ENCODE results near the gene NELL2. TPM values are rescaled to one million over a fixed set of nuclear protein-coding genes. Genes with fewer than 3 reads are reported as not detected.

Gene NELL2
- total and polyA plus RNA-seq, 2 donors, result 4.5 to 8.4 TPM

GRCh38 chr12:44519931-44520330, 356.2 kb downstream of the NELL2 start:
- Histone ChIP-seq H3K4me1 (ENCODE audit: control insufficient read depth in 2 of 2, insufficient read depth in 2 of 2, low read length in 2 of 2) (no peaks in the 10 kb centered on the region), H3K27me3 (ENCODE audit: control insufficient read depth in 2 of 2, insufficient read depth in 1 of 2, low read length in 1 of 2) (no peaks in the 10 kb centered on the region), H3K27ac (ENCODE audit: low read depth in 1 of 2, low read length in 1 of 2) (no peak overlapping the region), H3K36me3 (ENCODE audit: control insufficient read depth in 2 of 2, insufficient read depth in 2 of 2, low read length in 1 of 2) (no peaks in the 10 kb centered on the region), H3K4me3 (ENCODE audit: low read length in 2 of 2) (no peak overlapping the region), H3K9me3 (ENCODE audit: control insufficient read depth in 2 of 2, insufficient read depth in 1 of 2, low read length in 1 of 2) (no peaks in the 10 kb centered on the region)
- DNase-seq (ENCODE audit: low read depth in 6 of 9, low spot score in 9 of 9), result no peak
- whole genome bisulfite sequencing, result 97% methylated on average over 6 of the region's 6 CpGs

- no peaks in the 10 kb centered on the region for H3K4me1 ChIP-seq (ENCODE audit: control insufficient read depth in 2 of 2, insufficient read depth in 2 of 2, low read length in 2 of 2)
- no peaks in the 10 kb centered on the region for H3K9me3 ChIP-seq (ENCODE audit: control insufficient read depth in 2 of 2, insufficient read depth in 1 of 2, low read length in 1 of 2)
- no peaks in the 10 kb centered on the region for H3K27me3 ChIP-seq (ENCODE audit: control insufficient read depth in 2 of 2, insufficient read depth in 1 of 2, low read length in 1 of 2)
- DNase-seq (ENCODE audit: low read depth in 6 of 9, low spot score in 9 of 9), result no peak
- H3K4me3 ChIP-seq (ENCODE audit: low read length in 2 of 2), result no peak overlapping the region
- no peak overlapping the region for H3K27ac ChIP-seq (ENCODE audit: low read depth in 1 of 2, low read length in 1 of 2)
- H3K36me3 ChIP-seq (ENCODE audit: control insufficient read depth in 2 of 2, insufficient read depth in 2 of 2, low read length in 1 of 2), result no peaks in the 10 kb centered on the region
Observed at GRCh38 chr12:44511289-44511688, 364.8 kb downstream of the NELL2 start.

- Histone ChIP-seq H3K27ac (ENCODE audit: low read depth in 1 of 2, low read length in 1 of 2) (no peak overlapping the region), H3K36me3 (ENCODE audit: control insufficient read depth in 2 of 2, insufficient read depth in 2 of 2, low read length in 1 of 2) (no peaks in the 10 kb centered on the region), H3K9me3 (ENCODE audit: control insufficient read depth in 2 of 2, insufficient read depth in 1 of 2, low read length in 1 of 2) (no peaks in the 10 kb centered on the region), H3K4me3 (ENCODE audit: low read length in 2 of 2) (no peak overlapping the region), H3K27me3 (ENCODE audit: control insufficient read depth in 2 of 2, insufficient read depth in 1 of 2, low read length in 1 of 2) (no peaks in the 10 kb centered on the region), H3K4me1 (ENCODE audit: control insufficient read depth in 2 of 2, insufficient read depth in 2 of 2, low read length in 2 of 2) (no peaks in the 10 kb centered on the region)
- WGBS, result 87% methylated on average over 2 of the region's 2 CpGs
- no peak for DNase-seq (ENCODE audit: low read depth in 6 of 9, low spot score in 9 of 9)
Observed at GRCh38 chr12:44510510-44510909, 365.6 kb downstream of the NELL2 start.

- H3K4me3 ChIP-seq (ENCODE audit: low read length in 2 of 2), result no peak overlapping the region
- H3K36me3 ChIP-seq (ENCODE audit: control insufficient read depth in 2 of 2, insufficient read depth in 2 of 2, low read length in 1 of 2), result no peaks in the 10 kb centered on the region
- no peaks in the 10 kb centered on the region for H3K4me1 ChIP-seq (ENCODE audit: control insufficient read depth in 2 of 2, insufficient read depth in 2 of 2, low read length in 2 of 2)
- no peak overlapping the region for H3K27ac ChIP-seq (ENCODE audit: low read depth in 1 of 2, low read length in 1 of 2)
- 89% methylated on average over 4 of the region's 4 CpGs for WGBS
- no peaks in the 10 kb centered on the region for H3K27me3 ChIP-seq (ENCODE audit: control insufficient read depth in 2 of 2, insufficient read depth in 1 of 2, low read length in 1 of 2)
- no peak for DNase-seq (ENCODE audit: low read depth in 6 of 9, low spot score in 9 of 9)
- no peaks in the 10 kb centered on the region for H3K9me3 ChIP-seq (ENCODE audit: control insufficient read depth in 2 of 2, insufficient read depth in 1 of 2, low read length in 1 of 2)
Observed at GRCh38 chr12:44510076-44510475, 366.0 kb downstream of the NELL2 start.

GRCh38 chr12:44509471-44509870, 366.6 kb downstream of the NELL2 start:
- Histone ChIP-seq H3K27me3 (ENCODE audit: control insufficient read depth in 2 of 2, insufficient read depth in 1 of 2, low read length in 1 of 2) (no peaks in the 10 kb centered on the region), H3K27ac (ENCODE audit: low read depth in 1 of 2, low read length in 1 of 2) (no peak overlapping the region), H3K36me3 (ENCODE audit: control insufficient read depth in 2 of 2, insufficient read depth in 2 of 2, low read length in 1 of 2) (no peaks in the 10 kb centered on the region), H3K4me3 (ENCODE audit: low read length in 2 of 2) (no peak overlapping the region), H3K9me3 (ENCODE audit: control insufficient read depth in 2 of 2, insufficient read depth in 1 of 2, low read length in 1 of 2) (no peaks in the 10 kb centered on the region), H3K4me1 (ENCODE audit: control insufficient read depth in 2 of 2, insufficient read depth in 2 of 2, low read length in 2 of 2) (no peaks in the 10 kb centered on the region)
- WGBS, result 52% methylated on average over 2 of the region's 2 CpGs
- no peak for DNase-seq (ENCODE audit: low read depth in 6 of 9, low spot score in 9 of 9)

- no peaks in the 10 kb centered on the region for H3K4me1 ChIP-seq (ENCODE audit: control insufficient read depth in 2 of 2, insufficient read depth in 2 of 2, low read length in 2 of 2)
- 56% methylated on average over 1 of the region's 1 CpG for WGBS
Observed at GRCh38 chr12:44507461-44507860, 368.7 kb downstream of the NELL2 start.

GRCh38 chr12:44504799-44505198, 371.3 kb downstream of the NELL2 start:
- Histone ChIP-seq H3K36me3 (ENCODE audit: control insufficient read depth in 2 of 2, insufficient read depth in 2 of 2, low read length in 1 of 2) (no peaks in the 10 kb centered on the region), H3K27ac (ENCODE audit: low read depth in 1 of 2, low read length in 1 of 2) (no peak overlapping the region), H3K9me3 (ENCODE audit: control insufficient read depth in 2 of 2, insufficient read depth in 1 of 2, low read length in 1 of 2) (peaks cover 0 to 5% of the 10 kb centered on the region in 2 donors), H3K4me1 (ENCODE audit: control insufficient read depth in 2 of 2, insufficient read depth in 2 of 2, low read length in 2 of 2) (no peaks in the 10 kb centered on the region), H3K4me3 (ENCODE audit: low read length in 2 of 2) (no peak overlapping the region), H3K27me3 (ENCODE audit: control insufficient read depth in 2 of 2, insufficient read depth in 1 of 2, low read length in 1 of 2) (no peaks in the 10 kb centered on the region)
- DNase-seq (ENCODE audit: low read depth in 6 of 9, low spot score in 9 of 9), result no peak

More at GRCh38 chr12:44507461-44507860, 368.7 kb downstream of the NELL2 start:
- Histone ChIP-seq H3K9me3 (ENCODE audit: control insufficient read depth in 2 of 2, insufficient read depth in 1 of 2, low read length in 1 of 2) (peaks cover 0 to 4% of the 10 kb centered on the region in 2 donors), H3K4me3 (ENCODE audit: low read length in 2 of 2) (no peak overlapping the region), H3K27me3 (ENCODE audit: control insufficient read depth in 2 of 2, insufficient read depth in 1 of 2, low read length in 1 of 2) (no peaks in the 10 kb centered on the region), H3K36me3 (ENCODE audit: control insufficient read depth in 2 of 2, insufficient read depth in 2 of 2, low read length in 1 of 2) (no peaks in the 10 kb centered on the region), H3K27ac (ENCODE audit: low read depth in 1 of 2, low read length in 1 of 2) (no peak overlapping the region)
- no peak for DNase-seq (ENCODE audit: low read depth in 6 of 9, low spot score in 9 of 9)

GRCh38 chr12:44503329-44503728, 372.8 kb downstream of the NELL2 start:
- Histone ChIP-seq H3K4me3 (ENCODE audit: low read length in 2 of 2) (no peak overlapping the region), H3K27me3 (ENCODE audit: control insufficient read depth in 2 of 2, insufficient read depth in 1 of 2, low read length in 1 of 2) (no peaks in the 10 kb centered on the region), H3K27ac (ENCODE audit: low read depth in 1 of 2, low read length in 1 of 2) (no peak overlapping the region), H3K4me1 (ENCODE audit: control insufficient read depth in 2 of 2, insufficient read depth in 2 of 2, low read length in 2 of 2) (no peaks in the 10 kb centered on the region), H3K9me3 (ENCODE audit: control insufficient read depth in 2 of 2, insufficient read depth in 1 of 2, low read length in 1 of 2) (peaks cover 0 to 5% of the 10 kb centered on the region in 2 donors), H3K36me3 (ENCODE audit: control insufficient read depth in 2 of 2, insufficient read depth in 2 of 2, low read length in 1 of 2) (no peaks in the 10 kb centered on the region)
- no peak for DNase-seq (ENCODE audit: low read depth in 6 of 9, low spot score in 9 of 9)

- WGBS, result 93% methylated on average over 14 of the region's 14 CpGs
- no peak overlapping the region for H3K4me3 ChIP-seq (ENCODE audit: low read length in 2 of 2)
- no peaks in the 10 kb centered on the region for H3K4me1 ChIP-seq (ENCODE audit: control insufficient read depth in 2 of 2, insufficient read depth in 2 of 2, low read length in 2 of 2)
- peaks cover 0 to 5% of the 10 kb centered on the region in 2 donors for H3K9me3 ChIP-seq (ENCODE audit: control insufficient read depth in 2 of 2, insufficient read depth in 1 of 2, low read length in 1 of 2)
- no peak overlapping the region for H3K27ac ChIP-seq (ENCODE audit: low read depth in 1 of 2, low read length in 1 of 2)
- no peaks in the 10 kb centered on the region for H3K27me3 ChIP-seq (ENCODE audit: control insufficient read depth in 2 of 2, insufficient read depth in 1 of 2, low read length in 1 of 2)
- no peaks in the 10 kb centered on the region for H3K36me3 ChIP-seq (ENCODE audit: control insufficient read depth in 2 of 2, insufficient read depth in 2 of 2, low read length in 1 of 2)
- DNase-seq (ENCODE audit: low read depth in 6 of 9, low spot score in 9 of 9), result no peak
Observed at GRCh38 chr12:44502681-44503080, 373.4 kb downstream of the NELL2 start.

- Histone ChIP-seq H3K36me3 (ENCODE audit: control insufficient read depth in 2 of 2, insufficient read depth in 2 of 2, low read length in 1 of 2) (no peaks in the 10 kb centered on the region), H3K4me3 (ENCODE audit: low read length in 2 of 2) (no peak overlapping the region), H3K4me1 (ENCODE audit: control insufficient read depth in 2 of 2, insufficient read depth in 2 of 2, low read length in 2 of 2) (no peaks in the 10 kb centered on the region), H3K27me3 (ENCODE audit: control insufficient read depth in 2 of 2, insufficient read depth in 1 of 2, low read length in 1 of 2) (no peaks in the 10 kb centered on the region), H3K9me3 (ENCODE audit: control insufficient read depth in 2 of 2, insufficient read depth in 1 of 2, low read length in 1 of 2) (peaks cover 0 to 5% of the 10 kb centered on the region in 2 donors), H3K27ac (ENCODE audit: low read depth in 1 of 2, low read length in 1 of 2) (no peak overlapping the region)
- 98% methylated on average over 24 of the region's 24 CpGs for WGBS
- DNase-seq (ENCODE audit: low read depth in 6 of 9, low spot score in 9 of 9), result no peak
Observed at GRCh38 chr12:44500423-44500822, 375.7 kb downstream of the NELL2 start.
